BJ (cell line): ENCODE results near the gene HM13. TPM values are rescaled to one million over a fixed set of nuclear protein-coding genes. Genes with fewer than 3 reads are reported as not detected.

Source experiments
- CTCF ChIA-PET: fragments of 350-600 bp; formaldehyde crosslinking; extraction: SDS; loops from one replicate; lab custom pipeline; 2021; ENCODE audit warnings: antibody characterized with exemption, inconsistent platforms; lab: Yijun Ruan, JAX
- POLR2A ChIA-PET: fragments of 300-600 bp; sonication (Branson Sonifier 250); formaldehyde crosslinking; extraction: SDS; loops from one replicate; lab custom pipeline; 2021; ENCODE audit warnings: antibody characterized with exemption; lab: Charles Lee
- DNase-seq: peaks from one replicate; pipeline ENCODE4 v3.0.0-alpha.2; 2011; ENCODE audit warnings: low read depth
- H3K27me3 ChIP-seq: 2 replicates; pipeline ENCODE4 v1.6.0; 2011; ENCODE audit warnings: low read length; ENCODE audit not compliant: control insufficient read depth, insufficient read depth
- H3K36me3 ChIP-seq: 2 replicates; pipeline ENCODE4 v1.5.1; 2011; ENCODE audit warnings: low read length; ENCODE audit not compliant: control insufficient read depth, insufficient read depth
- H3K4me3 ChIP-seq: 2 replicates; pipeline ENCODE4 v1.5.1; 2011; ENCODE audit warnings: low read depth, mild to moderate bottlenecking, control low read depth, low read length
- polyA plus RNA-seq: library from polyadenylated mRNA; depleted of rRNA; stranded (reverse); fragments of >200 nt; gene quantifications from 2 replicates; pipeline ENCODE4 v1.2.3, GENCODE V29; 2011
- TF ChIP-seq, protein P1 (sequence below): IDR thresholded peaks from 2 replicates; pipeline ENCODE4 v1.5.1; 2011; ENCODE audit warnings: low read depth, mild to moderate bottlenecking, control low read depth, inconsistent platforms, low read length, moderate library complexity; ENCODE audit not compliant: insufficient read depth

Gene HM13
- polyA plus RNA-seq, 1 experiment: 324 TPM

DNA sequence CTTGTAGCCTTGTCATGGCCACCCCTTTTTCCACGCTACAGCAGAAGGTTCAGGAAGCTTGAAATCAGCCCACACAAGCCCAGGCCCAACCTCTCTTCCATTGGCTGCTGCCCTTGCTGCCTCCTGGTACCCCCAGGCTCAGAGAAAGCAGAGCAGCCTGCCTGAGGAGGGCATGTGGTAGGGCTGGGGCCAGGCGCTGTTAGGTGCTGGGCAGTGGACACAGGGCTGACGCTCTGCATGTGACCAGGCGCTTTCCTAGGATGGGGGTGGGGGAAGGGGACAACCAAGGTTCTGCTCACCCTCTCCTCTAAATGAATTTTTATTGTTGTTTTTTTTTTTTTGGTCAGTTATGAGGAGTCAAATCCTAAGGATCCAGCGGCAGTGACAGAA, 54.5 kb downstream of the HM13 start:
- ChIA-PET CTCF (interaction anchor here (0.7 to 11.1 kb wide), 18 partner anchors 10 to 113 kb away, joined by 3 to 454 read pairs (median 6); partner anchors contain the start of genes HM13 and ID1), POLR2A (no interaction called here)
- no peak overlapping the region for H3K4me3 ChIP-seq
- no peak for DNase-seq
- H3K27me3 ChIP-seq: no peaks in the 10 kb centered on the region
- peaks cover 15% of the 10 kb centered on the region for H3K36me3 ChIP-seq
- TF ChIP-seq, protein P1, sequence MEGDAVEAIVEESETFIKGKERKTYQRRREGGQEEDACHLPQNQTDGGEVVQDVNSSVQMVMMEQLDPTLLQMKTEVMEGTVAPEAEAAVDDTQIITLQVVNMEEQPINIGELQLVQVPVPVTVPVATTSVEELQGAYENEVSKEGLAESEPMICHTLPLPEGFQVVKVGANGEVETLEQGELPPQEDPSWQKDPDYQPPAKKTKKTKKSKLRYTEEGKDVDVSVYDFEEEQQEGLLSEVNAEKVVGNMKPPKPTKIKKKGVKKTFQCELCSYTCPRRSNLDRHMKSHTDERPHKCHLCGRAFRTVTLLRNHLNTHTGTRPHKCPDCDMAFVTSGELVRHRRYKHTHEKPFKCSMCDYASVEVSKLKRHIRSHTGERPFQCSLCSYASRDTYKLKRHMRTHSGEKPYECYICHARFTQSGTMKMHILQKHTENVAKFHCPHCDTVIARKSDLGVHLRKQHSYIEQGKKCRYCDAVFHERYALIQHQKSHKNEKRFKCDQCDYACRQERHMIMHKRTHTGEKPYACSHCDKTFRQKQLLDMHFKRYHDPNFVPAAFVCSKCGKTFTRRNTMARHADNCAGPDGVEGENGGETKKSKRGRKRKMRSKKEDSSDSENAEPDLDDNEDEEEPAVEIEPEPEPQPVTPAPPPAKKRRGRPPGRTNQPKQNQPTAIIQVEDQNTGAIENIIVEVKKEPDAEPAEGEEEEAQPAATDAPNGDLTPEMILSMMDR: no peak

DNA sequence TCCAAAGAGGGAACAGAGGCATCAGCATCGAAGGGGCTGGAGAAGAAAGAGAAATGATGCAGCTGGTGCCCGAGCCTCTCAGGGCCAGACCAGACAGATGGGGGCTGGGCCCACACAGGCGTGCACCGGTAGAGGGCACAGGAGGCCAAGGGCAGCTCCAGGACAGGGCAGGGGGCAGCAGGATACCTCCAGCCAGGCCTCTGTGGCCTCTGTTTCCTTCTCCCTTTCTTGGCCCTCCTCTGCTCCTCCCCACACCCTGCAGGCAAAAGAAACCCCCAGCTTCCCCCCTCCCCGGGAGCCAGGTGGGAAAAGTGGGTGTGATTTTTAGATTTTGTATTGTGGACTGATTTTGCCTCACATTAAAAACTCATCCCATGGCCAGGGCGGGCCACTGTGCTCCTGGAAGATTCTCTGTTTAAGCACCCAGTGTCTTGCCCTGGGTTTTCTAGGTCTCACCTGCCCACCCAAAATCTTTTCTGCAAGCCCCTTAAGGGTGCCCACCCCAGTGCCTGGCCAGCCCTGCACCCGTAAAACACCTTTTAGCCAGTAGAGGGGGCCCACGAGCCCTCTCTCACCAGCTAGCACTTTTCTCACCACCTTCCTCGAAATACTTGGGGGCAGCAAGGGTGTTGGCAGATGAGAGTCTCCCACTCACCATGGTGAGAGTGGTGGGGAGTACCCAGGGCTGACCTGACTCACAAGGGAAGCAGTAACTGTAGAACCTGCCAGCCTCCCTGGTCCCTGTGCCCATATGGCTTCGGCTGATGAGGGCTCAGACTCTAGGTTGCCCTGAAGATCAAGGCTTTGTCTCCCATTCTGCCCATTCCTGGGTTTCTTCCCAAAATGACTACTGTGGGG, 55.1 kb downstream of the HM13 start:
- no peak for DNase-seq
- ChIA-PET CTCF (interaction anchor here (0.7 to 11.1 kb wide), 18 partner anchors 10 to 113 kb away, joined by 3 to 454 read pairs (median 6); partner anchors contain the start of gene ID1), POLR2A (no interaction called here)
- Histone ChIP-seq H3K36me3 (peaks cover 10% of the 10 kb centered on the region), H3K4me3 (no peak overlapping the region), H3K27me3 (no peaks in the 10 kb centered on the region)
- TF ChIP-seq, protein P1: peak; percentile 89

DNA sequence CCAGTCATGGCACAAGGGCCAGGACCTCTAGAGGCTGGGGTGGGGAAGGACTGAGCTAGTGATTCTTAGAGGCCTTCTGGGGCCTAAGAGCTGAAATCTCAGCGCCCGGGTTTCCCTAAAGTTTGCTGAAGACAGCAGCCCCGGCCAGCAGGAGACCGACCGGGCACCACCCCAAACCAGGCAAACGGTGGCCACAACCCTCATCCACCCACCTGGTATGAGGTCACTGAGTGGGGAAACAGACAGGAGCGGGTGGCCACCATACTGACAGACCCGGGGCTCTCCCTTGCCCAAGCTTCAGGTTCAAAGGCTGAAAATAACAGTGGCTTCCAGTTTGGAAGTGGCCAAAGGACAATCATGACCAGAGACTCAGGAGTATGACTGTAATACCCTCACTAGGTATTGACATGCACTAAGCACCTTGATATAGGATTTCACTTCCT, 55.8 kb downstream of the HM13 start:
- H3K36me3 ChIP-seq: peaks cover 10% of the 10 kb centered on the region
- TF ChIP-seq, protein P1: no peak
- H3K27me3 ChIP-seq: no peaks in the 10 kb centered on the region
- CTCF ChIA-PET: interaction anchor here (1.0 to 11.1 kb wide), 12 partner anchors 11 to 112 kb away, joined by 3 to 454 read pairs (median 6); partner anchors contain the start of gene ID1
- POLR2A ChIA-PET: no interaction called here
- no peak overlapping the region for H3K4me3 ChIP-seq
- DNase-seq: no peak

DNA sequence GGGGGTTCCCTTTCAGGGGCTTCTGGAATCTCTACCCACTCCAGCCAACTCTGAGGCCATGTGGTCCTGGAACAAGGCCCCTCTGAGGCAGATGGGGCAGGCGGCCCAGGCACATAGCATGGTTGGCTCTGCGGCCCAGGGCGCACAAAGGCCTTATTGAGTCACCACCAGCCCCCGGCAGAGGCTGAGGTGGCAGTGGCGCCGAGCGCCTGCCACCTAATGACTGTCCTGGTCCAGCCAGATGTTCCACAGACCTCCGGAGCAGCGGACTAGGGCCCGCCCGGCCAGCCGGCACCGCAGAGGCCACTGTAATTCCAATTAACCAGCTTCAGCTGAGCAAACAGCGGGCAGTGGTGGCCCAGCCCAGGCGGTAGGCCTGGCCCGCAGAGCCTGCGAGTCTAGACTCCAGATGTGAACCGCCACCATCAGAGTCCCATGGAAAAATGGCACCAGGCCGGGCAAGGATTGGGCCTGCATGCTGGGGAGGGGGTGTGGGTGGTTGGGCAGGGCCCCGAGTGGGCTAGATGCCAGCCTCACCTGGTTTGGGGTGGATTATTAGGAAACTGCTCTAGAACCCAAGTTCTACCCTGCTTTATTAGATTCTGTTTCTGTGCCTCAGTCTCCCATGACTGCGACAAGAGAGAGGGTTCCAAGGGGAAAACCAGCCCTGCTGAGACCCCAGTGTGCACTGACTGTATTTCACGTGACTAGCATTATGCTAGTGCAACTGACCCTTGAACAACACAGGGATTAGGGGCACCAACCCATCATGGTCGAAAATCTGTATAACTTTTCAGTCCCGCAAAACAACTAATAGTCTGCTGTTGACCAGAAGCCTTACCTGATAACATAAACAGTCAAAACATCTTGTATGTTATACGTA, 56.7 kb downstream of the HM13 start:
- ChIA-PET POLR2A (interaction anchor here (0.7 kb wide), 1 partner anchor 36 kb away, joined by 3 read pairs; no protein-coding TSS in a partner anchor), CTCF (interaction anchor here (0.7 to 11.1 kb wide), 6 partner anchors 8 to 62 kb away, joined by 3 to 454 read pairs (median 12); partner anchors contain the start of gene ID1)
- peaks cover 8% of the 10 kb centered on the region for H3K36me3 ChIP-seq
- no peak overlapping the region for H3K4me3 ChIP-seq
- H3K27me3 ChIP-seq: no peaks in the 10 kb centered on the region
- DNase-seq: peak; percentile 54
- TF ChIP-seq, protein P1: no peak
